PC-3 (cell line): Measurements from ENCODE around the gene ICAM1. TPM values are rescaled to one million over a fixed set of nuclear protein-coding genes. Genes with fewer than 3 reads are reported as not detected.
A peak's percentile ranks its signal among the peaks of the same experiment; 100 is the strongest.

Experiments used
- ATAC-seq: fragments of 200-7000 bp; cut with Tn5 transposase; 2 replicates; pipeline ENCODE4 v1.9.1; 2020; ENCODE audit warnings: mild to moderate bottlenecking, moderate library complexity
- BruUV-seq: library from RNA; stranded (reverse); fragments of 400-500 nt; replicated peaks from 2 replicates; lab custom pipeline; 2021; lab: Mats Ljungman, UMichigan
- CTCF ChIA-PET: fragments of 300-600 bp; sonication (Branson Sonifier 250); formaldehyde crosslinking; loops from one replicate; lab custom pipeline; 2022; ENCODE audit warnings: antibody characterized with exemption; lab: Charles Lee
- POLR2A ChIA-PET: fragments of 300-600 bp; sonication (Branson Sonifier 250); formaldehyde crosslinking; loops from one replicate; lab custom pipeline; 2022; ENCODE audit warnings: antibody characterized with exemption; ENCODE audit not compliant: unreplicated experiment; lab: Charles Lee
- DNase-seq: peaks from one replicate; pipeline ENCODE4 v3.0.0-alpha.2; 2015
- H2AFZ ChIP-seq: fragments of 300-600 bp; sonication (generic); 2 replicates; pipeline ENCODE4 v1.6.0; 2016; ENCODE audit warnings: antibody characterized with exemption, low read length
- H3F3A ChIP-seq: fragments of 300-600 bp; sonication (generic); one replicate; pipeline ENCODE4 v1.6.0; 2017; ENCODE audit warnings: antibody characterized with exemption, low read length, control low read depth, mild to moderate bottlenecking; ENCODE audit not compliant: unreplicated experiment
- H3K27ac ChIP-seq: fragments of 300-600 bp; sonication (generic); 2 replicates; pipeline ENCODE4 v1.5.1; 2016; ENCODE audit warnings: mild to moderate bottlenecking, low read length
- H3K27me3 ChIP-seq: fragments of 300-600 bp; sonication (generic); 2 replicates; pipeline ENCODE4 v1.6.1; 2016; ENCODE audit warnings: low read length, mixed read lengths
- H3K36me3 ChIP-seq: fragments of 300-600 bp; sonication (generic); 2 replicates; pipeline ENCODE4 v1.6.1; 2016; ENCODE audit warnings: low read depth, mixed run types, low read length, mixed read lengths
- H3K4me1 ChIP-seq: fragments of 300-600 bp; sonication (generic); 2 replicates; pipeline ENCODE4 v1.5.1; 2016; ENCODE audit warnings: low read length; ENCODE audit not compliant: insufficient read depth
- H3K4me2 ChIP-seq: fragments of 300-600 bp; sonication (generic); 2 replicates; pipeline ENCODE4 v1.6.0; 2016; ENCODE audit warnings: low read length
- H3K4me3 ChIP-seq: fragments of 300-600 bp; sonication (generic); 2 replicates; pipeline ENCODE4 v1.5.1; 2016; ENCODE audit warnings: mild to moderate bottlenecking, low read length, mixed read lengths
- H3K79me2 ChIP-seq: fragments of 300-600 bp; sonication (generic); 2 replicates; pipeline ENCODE4 v1.6.1; 2017; ENCODE audit warnings: low read length, mixed read lengths
- H3K9ac ChIP-seq: fragments of 300-600 bp; sonication (generic); 2 replicates; pipeline ENCODE4 v1.6.0; 2016; ENCODE audit warnings: mild to moderate bottlenecking, low read length
- H3K9me2 ChIP-seq: fragments of 300-600 bp; sonication (generic); replicated peaks from 2 replicates; pipeline ENCODE4 v1.6.1; 2016; ENCODE audit warnings: mixed run types, low read length, mixed read lengths
- H3K9me3 ChIP-seq: fragments of 300-600 bp; sonication (generic); 2 replicates; pipeline ENCODE4 v1.6.1; 2016; ENCODE audit warnings: low read length, mixed read lengths
- H4K20me1 ChIP-seq: fragments of 300-600 bp; sonication (generic); 2 replicates; pipeline ENCODE4 v1.6.1; 2016; ENCODE audit warnings: low read length, mixed read lengths
- CTCF ChIP-seq: fragments of 300-600 bp; sonication (generic); conservative IDR thresholded peaks from 2 replicates; pipeline ENCODE4 v1.5.1; 2017; ENCODE audit warnings: antibody characterized with exemption, low read depth, mild to moderate bottlenecking, low read length
- EZH2 ChIP-seq: fragments of 300-600 bp; sonication (generic); IDR thresholded peaks from one replicate; pipeline ENCODE4 v1.6.1; 2017; ENCODE audit warnings: antibody characterized with exemption, mild to moderate bottlenecking, low read length; ENCODE audit not compliant: unreplicated experiment
- EZH2phosphoT487 ChIP-seq: fragments of 300-600 bp; sonication (generic); IDR thresholded peaks from 2 replicates; pipeline ENCODE4 v1.6.1; 2018; ENCODE audit warnings: mild to moderate bottlenecking, antibody characterized with exemption, low read length, borderline replicate concordance
- intact Hi-C: fragments of 100-400 bp; cut with micrococcal nuclease; formaldehyde crosslinking; loops from 2 replicates; pipeline ENCODE4 v1.9.0; 2023
- total RNA-seq: library from RNA; depleted of rRNA; stranded (reverse); fragments of >200 nt; gene quantifications from 2 replicates; pipeline ENCODE4 v1.2.3, GENCODE V29; 2014

Gene ICAM1
- total RNA-seq, 1 experiment from 2014 or later, result 15.3 TPM

- BruUV-seq, result no TSS peak
- no peak overlapping the region for H3K9ac ChIP-seq
- intact Hi-C loops, result no loop called here
- H3K9me3 ChIP-seq, result no peaks in the 10 kb centered on the region
- ChIA-PET POLR2A (no interaction called here), CTCF (interaction anchor here (0.7 kb wide), 1 partner anchor 12 kb away, joined by 3 read pairs; no protein-coding TSS in a partner anchor)
- TF ChIP-seq CTCF, result no peak
- TF ChIP-seq EZH2phosphoT487, result no peak
- no peak for TF ChIP-seq EZH2
- no peak overlapping the region for H3K4me3 ChIP-seq
- H3K79me2 ChIP-seq, result peaks cover 25% of the 10 kb centered on the region
- no peaks in the 10 kb centered on the region for H4K20me1 ChIP-seq
- H3K4me2 ChIP-seq, result no peak overlapping the region
- H3K4me1 ChIP-seq, result peaks cover 15% of the 10 kb centered on the region
- H3K27ac ChIP-seq, result no peak overlapping the region
- no peaks in the 10 kb centered on the region for H3K27me3 ChIP-seq
- no peaks in the 10 kb centered on the region for H3K9me2 ChIP-seq
- no peak for ATAC-seq
- H3F3A ChIP-seq, result peaks cover 4% of the 10 kb centered on the region
- H2AFZ ChIP-seq, result no peak overlapping the region
- peaks cover 42% of the 10 kb centered on the region for H3K36me3 ChIP-seq
- no peak for DNase-seq
Measured at GRCh38 chr19:10256970-10257615, 13.8 kb upstream of the ICAM1 start.

GRCh38 chr19:10258080-10258710 is 12.7 kb upstream of the ICAM1 start:
- intact Hi-C loops, result loop anchor here (2.0 kb wide), 1 partner anchor 131 kb away; no protein-coding TSS in a partner anchor
- H3K27ac ChIP-seq, result no peak overlapping the region
- POLR2A ChIA-PET, result interaction anchor here (0.6 kb wide), 1 partner anchor 124 kb away, joined by 10 read pairs; no protein-coding TSS in a partner anchor
- H3K9me3 ChIP-seq, result no peaks in the 10 kb centered on the region
- H3F3A ChIP-seq, result peaks cover 4% of the 10 kb centered on the region
- no peaks in the 10 kb centered on the region for H3K27me3 ChIP-seq
- H3K9me2 ChIP-seq, result no peaks in the 10 kb centered on the region
- no peak for TF ChIP-seq EZH2
- CTCF ChIA-PET, result interaction anchor here (0.6 to 1.5 kb wide), 12 partner anchors 8 to 247 kb away, joined by 3 to 12 read pairs (median 4); partner anchors contain the start of gene TYK2
- peaks cover 15% of the 10 kb centered on the region for H3K4me1 ChIP-seq
- no peak overlapping the region for H3K9ac ChIP-seq
- H3K4me3 ChIP-seq, result no peak overlapping the region
- BruUV-seq, result no TSS peak
- H3K36me3 ChIP-seq, result peaks cover 42% of the 10 kb centered on the region
- ATAC-seq (no peak), DNase-seq (no peak)
- no peak overlapping the region for H2AFZ ChIP-seq
- no peak overlapping the region for H3K4me2 ChIP-seq
- peaks cover 14% of the 10 kb centered on the region for H3K79me2 ChIP-seq
- H4K20me1 ChIP-seq, result no peaks in the 10 kb centered on the region

GRCh38 chr19:10259162-10259905 is 11.6 kb upstream of the ICAM1 start:
- Histone ChIP-seq H3K27ac (0 out of 2 replicates have a peak overlapping the region, but pooled peaks have one; percentile 5), H3K4me1 (peaks cover 11% of the 10 kb centered on the region), H3K4me2 (no peak overlapping the region), H3K9me3 (no peaks in the 10 kb centered on the region), H3F3A (peaks cover 4% of the 10 kb centered on the region), H3K4me3 (no peak overlapping the region), H3K9me2 (no peaks in the 10 kb centered on the region), H4K20me1 (no peaks in the 10 kb centered on the region), H2AFZ (no peak overlapping the region), H3K9ac (no peak overlapping the region), H3K79me2 (peaks cover 3% of the 10 kb centered on the region), H3K36me3 (peaks cover 33% of the 10 kb centered on the region), H3K27me3 (no peaks in the 10 kb centered on the region)
- intact Hi-C loops, result loop anchor here (2.0 kb wide), 1 partner anchor 129 kb away; no protein-coding TSS in a partner anchor
- peak; percentile 63 for ATAC-seq
- TF ChIP-seq CTCF (peak; percentile 88), EZH2 (no peak)
- peak; percentile 89 for DNase-seq
- ChIA-PET CTCF (interaction anchor here (0.6 to 1.5 kb wide), 15 partner anchors 9 to 321 kb away, joined by 3 to 12 read pairs (median 4); partner anchors contain the start of genes PPAN and TYK2), POLR2A (interaction anchor here (0.6 kb wide), 1 partner anchor 65 kb away, joined by 5 read pairs; no protein-coding TSS in a partner anchor)
- BruUV-seq, result no TSS peak
